HCT116 (cell line): Measurements from ENCODE around the gene SCG5. TPM values are rescaled to one million over a fixed set of nuclear protein-coding genes. Genes with fewer than 3 reads are reported as not detected.

ENCODE experiments used
- ATAC-seq: fragments of 200-7000 bp; cut with Tn5 transposase; 2 replicates; pipeline ENCODE4 v1.9.1; 2020; ENCODE audit warnings: mild to moderate bottlenecking, moderate library complexity
- BruUV-seq: library from RNA; stranded (reverse); fragments of 400-500 nt; replicated peaks from 2 replicates; lab custom pipeline; 2021; lab: Mats Ljungman, UMichigan
- CTCF ChIA-PET: fragments of 300-600 bp; sonication (Branson Sonifier 250); formaldehyde crosslinking; loops from one replicate; lab custom pipeline; 2021; ENCODE audit warnings: antibody characterized with exemption; lab: Charles Lee
- POLR2A ChIA-PET: fragments of 300-600, 350-600 bp; sonication (Branson Sonifier 250); formaldehyde crosslinking; loops from one replicate; lab custom pipeline; 2021; ENCODE audit warnings: antibody characterized with exemption; lab: Charles Lee
- RAD21 ChIA-PET, 2 experiments: fragments of 300-600 bp; sonication (Branson Sonifier 250); formaldehyde crosslinking; loops; one replicate each; lab custom pipeline; 2023; ENCODE audit warnings: low total read pairs in 2 of 2; ENCODE audit not compliant: uncharacterized antibody in 2 of 2, unreplicated experiment in 2 of 2, low non-redundant PET in 1 of 2; lab: Charles Lee
- DNase-seq: peaks from one replicate; pipeline ENCODE4 v3.0.0-alpha.2; 2010; ENCODE audit warnings: low read depth, low spot score
- H2AFZ ChIP-seq: fragments of 200-600 bp; shearing (Covaris generic), sonication (generic); 2 replicates; pipeline ENCODE4 v1.6.1; 2017; ENCODE audit warnings: low read depth, mixed run types, mixed read lengths, antibody characterized with exemption, low read length; ENCODE audit not compliant: poor library complexity, severe bottlenecking
- H3K27ac ChIP-seq: 2 replicates; pipeline ENCODE4 v1.5.1; 2012; ENCODE audit warnings: low read depth, low read length
- H3K27me3 ChIP-seq: fragments of 200-600 bp; sonication (generic); 2 replicates; pipeline ENCODE4 v1.6.1; 2016; ENCODE audit warnings: mixed run types, low read length, mixed read lengths; ENCODE audit not compliant: insufficient read depth
- H3K36me3 ChIP-seq, 2 experiments: fragments of 200-500 bp in 1 of 2; fragments of 200-600 bp in 1 of 2; sonication (Bioruptor generic) in 1 of 2; sonication (generic) in 1 of 2; 2 replicates each; pipeline versions ENCODE4 v1.5.1 to v1.6.1; 2014 to 2016; ENCODE audit warnings: low read length in 2 of 2, inconsistent platforms in 1 of 2, mixed read lengths in 1 of 2, mixed run types in 1 of 2; ENCODE audit not compliant: insufficient read depth in 2 of 2, control insufficient read depth in 1 of 2
- H3K4me1 ChIP-seq, 2 experiments: fragments of 200-600 bp in 1 of 2; sonication (generic) in 1 of 2; 2 replicates each; pipeline versions ENCODE4 v1.5.1 to v1.6.1; 2012 to 2017; ENCODE audit warnings: low read length in 2 of 2, inconsistent platforms in 1 of 2, mild to moderate bottlenecking in 1 of 2, mixed read lengths in 1 of 2, mixed run types in 1 of 2, moderate library complexity in 1 of 2; ENCODE audit not compliant: insufficient read depth in 2 of 2, control insufficient read depth in 1 of 2
- H3K4me2 ChIP-seq: fragments of 200-600 bp; sonication (generic); 2 replicates; pipeline ENCODE4 v1.6.1; 2017; ENCODE audit warnings: mixed run types, low read length, mixed read lengths
- H3K4me3 ChIP-seq, 2 experiments: fragments of 200-600 bp in 1 of 2; sonication (generic) in 1 of 2; replicated peaks in 1 of 2; 2 replicates each; pipeline ENCODE4 v1.5.1; 2011 to 2016; ENCODE audit warnings: low read length in 2 of 2, control low read depth in 1 of 2, low read depth in 1 of 2, mild to moderate bottlenecking in 1 of 2, mixed read lengths in 1 of 2, mixed run types in 1 of 2
- H3K79me2 ChIP-seq: fragments of 200-600 bp; sonication (generic); 2 replicates; pipeline ENCODE4 v1.6.1; 2017; ENCODE audit warnings: mild to moderate bottlenecking, mixed run types, low read length, moderate library complexity, mixed read lengths; ENCODE audit not compliant: insufficient read depth
- H3K9ac ChIP-seq: fragments of 200-600 bp; sonication (generic); 2 replicates; pipeline ENCODE4 v1.6.1; 2016; ENCODE audit warnings: low read length, mixed read lengths
- H3K9me2 ChIP-seq: fragments of 200-600 bp; sonication (generic), shearing (Covaris generic); 2 replicates; pipeline ENCODE4 v1.6.1; 2017; ENCODE audit warnings: mixed run types, mild to moderate bottlenecking, moderate library complexity; ENCODE audit not compliant: insufficient read depth
- H3K9me3 ChIP-seq, 2 experiments: fragments of 200-500 bp in 1 of 2; fragments of 200-600 bp in 1 of 2; sonication (Bioruptor generic) in 1 of 2; sonication (generic) in 1 of 2; 2 replicates each; pipeline ENCODE4 v1.6.1; 2014 to 2017; ENCODE audit warnings: low read length in 2 of 2, mixed read lengths in 2 of 2, inconsistent platforms in 1 of 2, low read depth in 1 of 2, mild to moderate bottlenecking in 1 of 2, mixed run types in 1 of 2, moderate library complexity in 1 of 2; ENCODE audit not compliant: control insufficient read depth in 1 of 2, insufficient read depth in 1 of 2
- H4K20me1 ChIP-seq: fragments of 200-600 bp; sonication (generic), shearing (Covaris generic); 2 replicates; pipeline ENCODE4 v1.6.1; 2017; ENCODE audit warnings: mixed run types, mild to moderate bottlenecking, moderate library complexity; ENCODE audit not compliant: insufficient read depth
- CEBPB ChIP-seq: IDR thresholded peaks from 2 replicates; pipeline ENCODE4 v1.6.1; 2012; ENCODE audit warnings: low read depth
- EGR1 ChIP-seq: IDR thresholded peaks from 2 replicates; pipeline ENCODE4 v1.6.1; 2012; ENCODE audit warnings: low read depth
- ELF1 ChIP-seq: IDR thresholded peaks from 2 replicates; pipeline ENCODE4 v1.6.1; 2012; ENCODE audit warnings: low read depth, borderline replicate concordance
- FOSL1 ChIP-seq: IDR thresholded peaks from 2 replicates; pipeline ENCODE4 v1.6.1; 2012; ENCODE audit warnings: low read depth
- JUND ChIP-seq: IDR thresholded peaks from 2 replicates; pipeline ENCODE4 v1.6.1; 2012
- POLR2A ChIP-seq: IDR thresholded peaks from 2 replicates; pipeline ENCODE4 v1.7.0; 2011; ENCODE audit warnings: borderline replicate concordance; ENCODE audit not compliant: insufficient read depth, insufficient read length; ENCODE audit errors: extremely low read depth
- POLR2AphosphoS5 ChIP-seq: IDR thresholded peaks from 2 replicates; pipeline ENCODE4 v1.6.1; 2011; ENCODE audit warnings: mild to moderate bottlenecking, low read depth, low read length, moderate library complexity
- RAD21 ChIP-seq: IDR thresholded peaks from 2 replicates; pipeline ENCODE4 v1.6.1; 2012; ENCODE audit warnings: low read depth, mild to moderate bottlenecking
- SIN3A ChIP-seq: IDR thresholded peaks from 2 replicates; pipeline ENCODE4 v1.6.1; 2012; ENCODE audit warnings: low read depth
- SP1 ChIP-seq: IDR thresholded peaks from 2 replicates; pipeline ENCODE4 v1.6.1; 2012; ENCODE audit warnings: low read depth
- YY1 ChIP-seq: IDR thresholded peaks from 2 replicates; pipeline ENCODE4 v1.6.1; 2011; ENCODE audit warnings: low read length, low read depth, moderate library complexity, mild to moderate bottlenecking; ENCODE audit not compliant: insufficient replicate concordance; ENCODE audit errors: extremely low read depth
- ZFX ChIP-seq: fragments of 450-650 bp; IDR thresholded peaks from 2 replicates; pipeline ENCODE4 v1.6.1; 2017
- ZNF274 ChIP-seq: fragments of 200-500 bp; sonication (Bioruptor generic); IDR thresholded peaks from 2 replicates; pipeline ENCODE4 v1.6.1; 2014; ENCODE audit warnings: mild to moderate bottlenecking, low read depth, low read length, inconsistent platforms
- intact Hi-C: fragments of 100-400 bp; cut with micrococcal nuclease; formaldehyde crosslinking; loops from 2 replicates; pipeline ENCODE4 v1.10.0; 2022
- total RNA-seq: library from RNA; stranded (reverse); gene quantifications from one replicate; pipeline ENCODE4 v1.2.1, GENCODE V29; 2021; ENCODE audit not compliant: unreplicated experiment
- TF ChIP-seq, protein P1 (sequence below), 3 experiments: fragments of 200-600 bp in 1 of 3; sonication (generic) in 1 of 3; IDR thresholded peaks in 2 of 3; conservative IDR thresholded peaks in 1 of 3; 2 replicates each; pipeline ENCODE4 v1.5.1; 2012 to 2017; ENCODE audit warnings: low read depth in 2 of 3, low read length in 2 of 3, antibody characterized with exemption in 1 of 3, borderline replicate concordance in 1 of 3, control low read depth in 1 of 3, mild to moderate bottlenecking in 1 of 3, mixed read lengths in 1 of 3, mixed run types in 1 of 3, moderate library complexity in 1 of 3; ENCODE audit not compliant: insufficient read depth in 1 of 3
- TF ChIP-seq, protein P2 (sequence below): IDR thresholded peaks from 2 replicates; pipeline ENCODE4 v1.6.1; 2012
- TF ChIP-seq, protein P3 (sequence below): IDR thresholded peaks from 2 replicates; pipeline ENCODE4 v1.6.1; 2012; ENCODE audit warnings: low read depth

SCG5 gene
- total RNA-seq, 1 experiment from 2014 or later: 1.7 TPM

DNA sequence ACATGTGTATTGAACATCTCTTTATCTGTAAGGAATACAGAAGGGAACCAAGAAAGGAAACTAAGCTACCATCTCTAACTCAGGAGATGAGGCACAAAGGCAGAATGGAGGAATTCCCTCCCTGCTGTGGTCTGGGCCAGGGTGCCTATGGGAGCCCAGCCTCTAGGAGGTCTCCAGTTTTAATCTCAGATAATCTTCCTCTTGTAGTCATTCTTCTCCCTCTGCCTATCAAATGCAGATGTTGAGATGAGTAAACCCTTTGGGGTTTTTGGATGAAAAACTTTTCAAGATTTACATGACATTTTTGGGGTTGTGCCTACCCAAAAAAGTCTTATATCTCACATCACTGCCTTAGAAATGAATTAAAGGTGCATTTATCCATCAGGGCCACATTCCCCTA lies 23.3 kb downstream of the SCG5 start:
- Histone ChIP-seq H3K27me3 (no peaks in the 10 kb centered on the region), H3K27ac (no peak overlapping the region), H3K9me3 (no peaks in the 10 kb centered on the region), H3K79me2 (no peaks in the 10 kb centered on the region), H3K9me2 (no peaks in the 10 kb centered on the region), H4K20me1 (no peaks in the 10 kb centered on the region), H3K9ac (no peak overlapping the region), H3K4me1 (no peaks in the 10 kb centered on the region), H2AFZ (no peak overlapping the region), H3K4me3 (no peak overlapping the region), H3K4me2 (no peak overlapping the region), H3K36me3 (peaks cover 0 to 4% of the 10 kb centered on the region in 2 experiments; a peak in 2 of 4 replicates)
- intact Hi-C loops: loop anchor here (5.0 kb wide), 2 partner anchors 293 to 333 kb away; no protein-coding TSS in a partner anchor
- BruUV-seq: no TSS peak
- ChIA-PET RAD21 (no interaction called here), CTCF (interaction anchor here (0.6 to 1.4 kb wide), 3 partner anchors 12 to 329 kb away, joined by 3 to 4 read pairs (median 3); no protein-coding TSS in a partner anchor), POLR2A (no interaction called here)
- TF ChIP-seq RAD21 (no peak), CEBPB (no peak), POLR2A (no peak), ZFX (no peak), ELF1 (no peak), YY1 (no peak), EGR1 (no peak), SIN3A (no peak), FOSL1 (no peak)
- DNase-seq (no peak), ATAC-seq (no peak)

DNA sequence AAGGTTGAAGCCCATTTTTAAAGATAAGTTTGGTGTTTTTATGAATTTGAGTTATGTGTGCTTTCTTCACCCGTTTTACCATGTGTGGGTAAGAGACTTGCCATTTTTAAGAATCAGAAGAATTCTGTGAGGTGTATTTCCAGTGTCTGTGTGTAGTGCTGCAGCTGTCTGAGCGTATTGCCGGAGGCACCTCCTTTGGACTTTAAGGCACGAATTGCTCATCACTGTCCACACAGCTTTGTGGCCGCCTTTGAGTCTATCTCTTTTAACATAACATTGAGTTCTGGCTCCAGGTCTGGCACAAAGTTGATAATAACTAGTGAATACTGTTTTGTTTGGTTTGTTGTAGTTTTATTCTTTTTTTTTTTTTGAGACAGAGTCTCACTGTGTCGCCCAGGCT lies 25.8 kb downstream of the SCG5 start:
- Histone ChIP-seq H3K4me3 (no peak overlapping the region), H3K4me2 (no peak overlapping the region), H3K36me3 (peaks cover 0 to 4% of the 10 kb centered on the region in 2 experiments; a peak in 2 of 4 replicates), H3K79me2 (no peaks in the 10 kb centered on the region), H3K9me3 (no peaks in the 10 kb centered on the region), H3K27me3 (no peaks in the 10 kb centered on the region), H3K9ac (no peak overlapping the region), H3K27ac (no peak overlapping the region), H2AFZ (no peak overlapping the region), H4K20me1 (no peaks in the 10 kb centered on the region), H3K4me1 (no peaks in the 10 kb centered on the region), H3K9me2 (no peaks in the 10 kb centered on the region)
- intact Hi-C loops: loop anchor here (5.0 kb wide), 2 partner anchors 290 to 330 kb away; no protein-coding TSS in a partner anchor
- ATAC-seq (no peak), DNase-seq (no peak)
- CTCF ChIA-PET: no interaction called here
- RAD21 ChIA-PET: no interaction called here
- BruUV-seq: no TSS peak
- POLR2A ChIA-PET: no interaction called here
- TF ChIP-seq FOSL1: no peak
- TF ChIP-seq POLR2AphosphoS5: no peak
- no peak for TF ChIP-seq EGR1
- TF ChIP-seq RAD21: no peak
- no peak for TF ChIP-seq JUND
- TF ChIP-seq, protein P1, sequence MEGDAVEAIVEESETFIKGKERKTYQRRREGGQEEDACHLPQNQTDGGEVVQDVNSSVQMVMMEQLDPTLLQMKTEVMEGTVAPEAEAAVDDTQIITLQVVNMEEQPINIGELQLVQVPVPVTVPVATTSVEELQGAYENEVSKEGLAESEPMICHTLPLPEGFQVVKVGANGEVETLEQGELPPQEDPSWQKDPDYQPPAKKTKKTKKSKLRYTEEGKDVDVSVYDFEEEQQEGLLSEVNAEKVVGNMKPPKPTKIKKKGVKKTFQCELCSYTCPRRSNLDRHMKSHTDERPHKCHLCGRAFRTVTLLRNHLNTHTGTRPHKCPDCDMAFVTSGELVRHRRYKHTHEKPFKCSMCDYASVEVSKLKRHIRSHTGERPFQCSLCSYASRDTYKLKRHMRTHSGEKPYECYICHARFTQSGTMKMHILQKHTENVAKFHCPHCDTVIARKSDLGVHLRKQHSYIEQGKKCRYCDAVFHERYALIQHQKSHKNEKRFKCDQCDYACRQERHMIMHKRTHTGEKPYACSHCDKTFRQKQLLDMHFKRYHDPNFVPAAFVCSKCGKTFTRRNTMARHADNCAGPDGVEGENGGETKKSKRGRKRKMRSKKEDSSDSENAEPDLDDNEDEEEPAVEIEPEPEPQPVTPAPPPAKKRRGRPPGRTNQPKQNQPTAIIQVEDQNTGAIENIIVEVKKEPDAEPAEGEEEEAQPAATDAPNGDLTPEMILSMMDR (IDR thresholded peaks at IDR 0.05 in 2 of 3, conservative IDR thresholded peaks at IDR 0.05 in 1 of 3; ENCODE audit: borderline replicate concordance in 1 of 3, insufficient read depth in 1 of 3, low read depth in 2 of 3, low read length in 2 of 3): no peak
- TF ChIP-seq ZFX: no peak
- TF ChIP-seq ZNF274: no peak
- no peak for TF ChIP-seq YY1
- TF ChIP-seq, protein P2, sequence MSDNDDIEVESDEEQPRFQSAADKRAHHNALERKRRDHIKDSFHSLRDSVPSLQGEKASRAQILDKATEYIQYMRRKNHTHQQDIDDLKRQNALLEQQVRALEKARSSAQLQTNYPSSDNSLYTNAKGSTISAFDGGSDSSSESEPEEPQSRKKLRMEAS: no peak
- no peak for TF ChIP-seq ELF1
- no peak for TF ChIP-seq SP1
- TF ChIP-seq, protein P3, sequence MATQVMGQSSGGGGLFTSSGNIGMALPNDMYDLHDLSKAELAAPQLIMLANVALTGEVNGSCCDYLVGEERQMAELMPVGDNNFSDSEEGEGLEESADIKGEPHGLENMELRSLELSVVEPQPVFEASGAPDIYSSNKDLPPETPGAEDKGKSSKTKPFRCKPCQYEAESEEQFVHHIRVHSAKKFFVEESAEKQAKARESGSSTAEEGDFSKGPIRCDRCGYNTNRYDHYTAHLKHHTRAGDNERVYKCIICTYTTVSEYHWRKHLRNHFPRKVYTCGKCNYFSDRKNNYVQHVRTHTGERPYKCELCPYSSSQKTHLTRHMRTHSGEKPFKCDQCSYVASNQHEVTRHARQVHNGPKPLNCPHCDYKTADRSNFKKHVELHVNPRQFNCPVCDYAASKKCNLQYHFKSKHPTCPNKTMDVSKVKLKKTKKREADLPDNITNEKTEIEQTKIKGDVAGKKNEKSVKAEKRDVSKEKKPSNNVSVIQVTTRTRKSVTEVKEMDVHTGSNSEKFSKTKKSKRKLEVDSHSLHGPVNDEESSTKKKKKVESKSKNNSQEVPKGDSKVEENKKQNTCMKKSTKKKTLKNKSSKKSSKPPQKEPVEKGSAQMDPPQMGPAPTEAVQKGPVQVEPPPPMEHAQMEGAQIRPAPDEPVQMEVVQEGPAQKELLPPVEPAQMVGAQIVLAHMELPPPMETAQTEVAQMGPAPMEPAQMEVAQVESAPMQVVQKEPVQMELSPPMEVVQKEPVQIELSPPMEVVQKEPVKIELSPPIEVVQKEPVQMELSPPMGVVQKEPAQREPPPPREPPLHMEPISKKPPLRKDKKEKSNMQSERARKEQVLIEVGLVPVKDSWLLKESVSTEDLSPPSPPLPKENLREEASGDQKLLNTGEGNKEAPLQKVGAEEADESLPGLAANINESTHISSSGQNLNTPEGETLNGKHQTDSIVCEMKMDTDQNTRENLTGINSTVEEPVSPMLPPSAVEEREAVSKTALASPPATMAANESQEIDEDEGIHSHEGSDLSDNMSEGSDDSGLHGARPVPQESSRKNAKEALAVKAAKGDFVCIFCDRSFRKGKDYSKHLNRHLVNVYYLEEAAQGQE: no peak
- TF ChIP-seq SIN3A: no peak
